CD4-positive, alpha-beta T cell treated with Interleukin-2 at 100 ng/mL for 4 hours (primary cell): ENCODE measurements around the gene MAGI1.
"Not testable (repeated sequence)": the region's sequence is repeated elsewhere in the genome, so short reads cannot be mapped to it uniquely, and the experiment has no call there.

Experiments
- DNase-seq: peaks from one replicate; pipeline ENCODE4 v3.0.0-alpha.2; 2020; ENCODE audit warnings: low spot score

Gene MAGI1

DNA sequence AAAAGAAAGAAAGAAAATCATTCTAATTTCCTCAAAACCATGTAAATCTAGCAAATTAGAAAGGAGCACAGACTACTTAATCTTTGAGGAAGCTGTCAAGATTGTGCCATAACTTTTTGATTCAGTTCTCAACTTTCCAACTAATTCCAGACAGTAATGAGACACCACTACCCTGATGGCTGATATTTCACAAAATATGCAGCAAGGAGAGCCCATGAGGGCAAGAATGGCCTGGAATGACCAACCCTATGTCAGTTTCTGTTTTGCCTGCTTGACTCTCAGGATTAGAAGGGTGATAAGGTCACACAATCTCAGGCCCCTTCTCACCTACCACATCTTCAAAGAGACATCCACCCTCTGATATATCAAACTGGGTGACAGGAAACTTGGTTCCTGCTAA, 134.7 kb downstream of the MAGI1 start:
- DNase-seq: no peak

DNA sequence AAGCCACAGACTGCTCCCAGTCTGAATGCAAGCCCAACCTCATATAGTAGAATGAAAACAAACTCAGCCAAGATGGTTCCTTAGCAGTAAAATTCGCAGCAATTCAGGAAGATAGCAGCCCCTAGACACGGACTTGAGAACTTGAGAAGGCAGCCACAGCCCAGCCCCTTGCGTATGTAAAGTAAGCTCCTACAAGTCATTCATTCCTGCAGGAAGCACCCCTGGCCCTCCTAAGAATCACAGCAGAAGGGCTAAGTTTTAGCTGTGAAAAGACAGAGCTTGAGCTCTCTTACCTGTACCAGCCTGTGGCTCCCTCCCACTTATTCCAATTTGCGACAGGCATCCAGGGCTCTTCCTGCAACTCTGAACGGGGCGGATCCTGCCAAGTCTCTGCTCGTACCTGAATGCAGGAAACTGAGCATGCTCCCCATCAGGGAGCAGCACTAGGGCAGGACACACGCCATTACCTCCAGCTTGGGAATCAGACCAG, 136.4 kb downstream of the MAGI1 start:
- DNase-seq: no peak

DNA sequence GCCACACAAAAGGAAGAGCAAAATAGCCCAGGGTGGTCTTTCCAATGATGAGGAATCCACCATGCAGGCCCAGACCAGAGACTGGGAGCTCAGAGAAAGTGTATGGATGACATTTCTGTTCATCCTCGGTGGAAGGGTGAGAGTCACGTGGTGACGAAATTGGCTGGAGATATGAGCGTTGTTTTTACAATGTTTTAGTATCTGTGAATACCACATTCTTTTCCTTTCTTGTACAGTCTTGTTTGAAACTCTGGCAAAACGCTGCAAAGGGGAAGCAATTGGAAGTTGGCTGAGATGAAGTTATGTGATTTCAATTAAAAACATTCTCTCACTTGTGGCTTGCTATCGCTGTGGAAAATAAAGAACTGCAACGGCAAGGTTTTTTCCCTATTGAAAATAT, 137.5 kb downstream of the MAGI1 start:
- DNase-seq: no peak

DNA sequence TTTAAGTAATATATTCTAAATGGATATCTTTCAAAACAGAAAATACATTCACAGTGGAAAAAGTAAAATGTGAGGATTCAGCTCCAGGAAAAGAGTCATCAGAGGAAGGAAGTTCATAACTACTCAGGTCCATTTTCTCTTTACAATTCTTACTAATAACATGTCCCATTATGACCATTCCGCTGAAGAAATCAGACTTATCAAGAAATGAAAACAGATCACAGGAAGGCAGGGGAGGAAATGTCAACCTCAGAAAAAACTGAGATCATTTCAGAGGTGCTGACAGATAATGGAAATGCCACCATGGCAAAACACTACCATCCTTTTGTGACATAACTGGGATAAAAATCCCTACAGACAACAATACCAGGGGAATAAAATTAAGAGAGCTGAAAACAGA, 139.5 kb downstream of the MAGI1 start:
- DNase-seq: no peak

DNA sequence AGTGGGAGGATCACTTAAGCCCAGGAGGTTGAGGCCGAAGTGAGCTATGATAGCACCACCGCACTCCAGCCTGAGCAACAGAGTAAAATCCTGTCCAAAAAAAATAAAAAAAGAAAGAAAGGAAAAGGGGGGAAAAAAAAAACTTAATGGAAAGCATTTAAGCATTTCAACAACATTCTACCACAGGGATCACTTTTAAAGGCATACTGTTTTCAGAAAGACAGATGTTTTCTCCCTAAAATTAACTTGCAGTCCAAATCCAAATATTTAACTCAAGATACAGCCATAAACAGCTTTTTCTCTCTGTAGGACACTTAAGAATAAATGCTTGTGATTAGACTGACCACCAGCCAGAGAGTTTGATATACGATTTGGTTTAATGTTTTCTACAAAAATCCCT, 141.0 kb downstream of the MAGI1 start:
- DNase-seq: no peak

DNA sequence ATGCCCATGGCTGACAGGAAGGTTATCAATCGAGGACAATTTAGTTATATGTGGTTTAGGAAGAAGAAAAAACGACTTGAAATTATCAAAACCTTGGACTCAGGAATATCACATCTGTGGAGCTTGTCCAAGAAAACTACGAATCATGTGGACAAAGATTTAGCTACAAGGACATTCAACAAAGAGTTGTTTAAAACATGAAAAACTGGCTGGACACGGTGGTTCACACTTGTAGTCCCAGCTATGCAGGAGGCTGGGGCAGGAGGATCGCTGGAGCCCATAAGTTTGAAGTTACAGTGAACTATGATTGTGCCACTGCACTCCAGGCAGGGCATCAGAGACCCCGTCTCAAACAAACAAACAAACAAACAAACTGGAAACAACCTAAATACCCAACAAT, 142.4 kb downstream of the MAGI1 start:
- DNase-seq: no peak

DNA sequence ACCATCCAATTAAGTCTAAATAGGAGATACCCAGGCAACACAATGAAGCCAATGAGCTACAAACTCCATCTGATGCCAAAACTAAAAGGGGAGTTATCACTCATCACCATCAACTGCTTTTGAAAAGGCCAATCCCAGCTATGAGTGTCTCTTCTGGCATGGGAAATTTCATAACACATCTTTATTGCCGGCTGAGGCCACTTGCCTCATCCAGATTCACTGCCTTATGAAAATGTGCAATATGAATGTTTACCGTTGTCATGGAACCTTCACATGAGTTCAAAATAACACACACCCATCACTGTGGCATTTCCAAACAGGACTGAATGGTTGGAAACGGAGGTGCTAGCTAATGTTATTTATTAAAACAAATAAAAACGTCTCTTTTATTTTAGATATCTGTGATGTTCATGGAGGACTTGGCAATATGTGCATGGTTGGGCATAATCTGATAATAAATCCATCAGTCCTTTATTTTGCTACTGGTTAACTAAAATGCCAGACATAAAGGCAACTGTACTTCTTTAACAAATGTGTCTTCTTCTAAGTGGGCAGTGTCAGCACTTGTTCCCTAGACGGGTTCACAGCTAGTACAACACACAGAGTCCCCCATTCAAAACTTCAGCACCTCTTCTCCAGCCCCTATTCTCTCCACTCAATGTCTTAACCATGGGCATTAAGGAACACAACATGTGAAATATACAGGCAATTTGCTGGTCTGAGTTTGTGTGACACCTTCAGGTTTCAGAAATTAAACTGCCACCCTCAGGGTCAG, 143.9 kb downstream of the MAGI1 start:
- no peak for DNase-seq

DNA sequence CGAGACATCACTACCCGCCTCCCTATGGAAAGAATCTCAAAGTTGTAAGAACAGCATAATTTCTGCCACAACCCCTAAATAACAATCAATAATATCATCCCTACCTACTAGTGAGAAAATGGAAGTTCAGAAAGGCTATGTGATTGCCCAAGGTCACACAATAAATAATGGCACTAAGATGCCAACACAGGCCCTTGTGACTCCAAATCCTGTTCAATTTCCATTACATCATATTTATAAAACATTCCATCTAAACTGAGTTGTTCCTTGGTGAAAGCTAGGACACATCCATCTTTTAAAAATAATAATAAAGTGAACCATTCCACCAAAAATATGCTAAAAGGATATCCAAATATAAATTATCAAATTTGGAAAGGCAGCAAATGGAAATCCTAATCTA, 144.6 kb downstream of the MAGI1 start:
- no peak for DNase-seq

DNA sequence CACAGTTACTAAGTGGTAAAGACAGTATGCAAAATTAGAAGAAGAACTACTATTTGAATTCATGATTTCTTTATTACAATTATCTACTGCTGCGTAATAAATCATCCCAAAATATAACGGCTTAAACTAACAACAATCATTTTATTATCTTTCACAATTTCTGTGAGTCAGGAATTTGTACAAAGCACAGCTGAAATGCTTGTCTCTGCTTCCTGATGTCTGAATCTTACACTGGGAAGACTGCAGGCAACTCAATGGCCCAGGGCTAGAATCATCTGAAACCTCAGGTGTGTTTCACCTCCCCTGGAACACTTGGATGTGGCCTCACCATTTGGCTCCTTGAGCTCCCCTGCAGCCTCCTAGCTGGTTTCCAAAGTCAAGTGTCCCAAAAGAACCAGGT, 145.1 kb downstream of the MAGI1 start:
- no peak for DNase-seq

DNA sequence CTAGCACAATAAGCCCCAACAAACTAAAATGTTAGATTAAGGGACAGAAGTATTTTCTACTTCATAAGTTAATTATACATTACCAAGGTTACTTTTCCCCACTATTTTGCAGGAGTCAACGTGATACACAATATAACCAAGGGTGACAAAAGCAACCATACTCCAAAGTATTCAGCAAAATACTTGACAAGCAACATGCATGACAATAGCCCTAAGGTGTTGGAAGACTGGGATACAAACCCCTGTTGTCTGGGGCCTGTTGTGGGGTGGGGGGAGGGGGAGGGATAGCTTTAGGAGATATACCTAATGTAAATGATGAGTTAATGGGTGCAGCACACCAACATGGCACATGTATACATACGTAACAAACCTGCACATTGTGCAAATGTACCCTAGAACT, 147.2 kb downstream of the MAGI1 start:
- not testable (repeated sequence) for DNase-seq

DNA sequence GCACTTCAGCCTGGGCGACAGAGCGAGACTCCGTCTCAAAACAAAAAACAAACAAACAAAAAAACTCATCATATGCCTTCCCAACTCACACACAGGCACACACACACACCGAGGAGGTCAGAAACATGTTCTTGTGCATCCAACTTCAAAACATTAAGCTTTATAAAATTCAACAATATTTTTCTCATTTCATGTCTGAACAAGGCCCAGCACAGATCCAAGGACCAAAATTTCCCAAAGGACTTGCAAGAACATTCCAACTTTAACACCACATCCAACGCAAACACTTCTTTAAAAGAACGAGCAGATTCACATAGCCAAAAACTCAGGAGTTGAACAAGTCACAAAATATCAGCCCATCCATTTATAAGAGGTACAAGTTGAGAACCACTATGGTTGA, 148.4 kb downstream of the MAGI1 start:
- DNase-seq: no peak

DNA sequence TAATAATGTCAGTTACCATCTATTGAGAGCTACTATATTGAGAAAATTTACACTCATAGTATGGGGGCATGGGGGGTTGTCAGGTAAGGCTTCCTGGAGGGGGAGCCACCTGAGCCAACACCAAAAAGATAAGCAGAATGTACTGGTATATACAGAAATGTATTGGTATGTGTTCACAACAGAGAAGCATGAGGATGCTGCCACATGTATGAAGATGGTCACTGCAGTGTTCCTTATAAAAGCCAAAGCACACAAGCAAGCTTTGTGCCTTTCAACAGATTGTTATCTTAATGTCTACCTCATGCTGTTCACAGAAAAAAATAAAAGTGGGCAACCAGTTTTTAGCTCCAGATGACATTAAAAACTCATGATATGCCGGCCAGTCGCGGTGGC, 149.0 kb downstream of the MAGI1 start:
- DNase-seq: no peak

DNA sequence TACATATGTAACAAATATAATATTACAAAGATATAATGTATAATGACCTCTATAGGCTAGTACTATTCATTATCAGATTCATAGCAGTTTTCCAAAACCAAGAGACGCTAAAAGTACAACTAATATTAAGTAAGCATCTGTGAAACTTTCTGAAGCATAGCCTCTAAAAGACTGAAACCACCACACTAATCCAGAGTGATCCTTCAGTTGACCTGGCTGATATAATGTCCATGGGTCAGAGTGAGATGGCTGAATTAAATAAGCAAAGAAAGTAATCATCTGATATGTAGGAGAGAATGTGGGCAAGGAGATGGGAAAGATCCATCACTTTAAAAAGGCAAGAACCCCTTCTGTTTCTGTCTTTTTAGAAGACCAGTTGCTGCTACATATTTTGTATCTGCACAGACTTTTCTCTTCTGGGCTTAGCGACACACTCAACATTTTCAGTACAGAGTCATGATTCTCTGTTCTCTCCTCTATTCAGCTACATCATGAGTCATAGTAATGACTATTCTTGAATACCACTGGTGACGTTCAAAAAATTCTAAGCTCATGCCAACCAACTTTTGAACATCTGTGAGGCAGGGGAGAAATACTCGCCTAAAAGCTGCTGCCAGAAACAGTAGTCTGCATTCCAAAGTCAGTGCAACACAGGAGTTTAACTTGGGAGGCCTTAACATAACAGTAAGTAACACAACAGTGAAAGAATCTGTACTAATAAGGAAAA, 149.6 kb downstream of the MAGI1 start:
- no peak for DNase-seq

DNA sequence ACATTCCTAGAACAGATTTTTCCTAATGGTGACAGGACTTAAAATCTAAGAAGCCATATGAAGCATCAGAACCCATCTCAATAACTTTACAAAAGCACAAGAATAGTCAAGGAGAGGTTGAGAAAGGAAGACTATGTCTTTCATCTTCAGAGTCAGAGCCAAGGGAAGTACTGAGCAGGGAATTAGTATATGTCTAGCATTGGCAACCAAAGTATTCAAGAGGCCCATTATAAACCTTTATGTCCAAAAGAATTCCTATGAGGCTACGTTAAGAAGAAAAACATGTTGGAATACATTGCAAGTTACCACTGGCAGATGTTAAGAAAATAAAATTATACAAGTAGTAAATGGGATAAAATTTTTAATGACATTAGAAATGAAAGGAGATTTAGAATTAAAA, 150.5 kb downstream of the MAGI1 start:
- no peak for DNase-seq

DNA sequence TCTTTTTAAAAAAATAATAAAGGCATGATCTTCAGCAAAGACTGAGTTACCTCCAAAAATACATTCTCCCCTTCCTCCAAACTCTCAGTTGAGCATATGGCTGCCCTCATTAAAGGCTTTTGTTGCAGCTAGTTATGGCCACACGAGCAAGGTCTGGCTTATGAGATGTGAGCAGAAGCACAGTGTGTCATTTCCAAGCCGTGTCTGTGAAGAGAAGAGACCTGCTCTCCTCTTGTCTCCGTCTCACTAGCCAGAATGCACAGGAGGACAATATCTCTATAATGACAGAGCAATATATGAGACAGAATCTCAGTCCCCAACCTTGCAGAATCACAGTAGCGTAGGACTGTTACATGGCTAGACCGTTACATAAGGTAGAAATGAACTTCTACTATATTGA, 152.3 kb downstream of the MAGI1 start:
- DNase-seq: no peak

DNA sequence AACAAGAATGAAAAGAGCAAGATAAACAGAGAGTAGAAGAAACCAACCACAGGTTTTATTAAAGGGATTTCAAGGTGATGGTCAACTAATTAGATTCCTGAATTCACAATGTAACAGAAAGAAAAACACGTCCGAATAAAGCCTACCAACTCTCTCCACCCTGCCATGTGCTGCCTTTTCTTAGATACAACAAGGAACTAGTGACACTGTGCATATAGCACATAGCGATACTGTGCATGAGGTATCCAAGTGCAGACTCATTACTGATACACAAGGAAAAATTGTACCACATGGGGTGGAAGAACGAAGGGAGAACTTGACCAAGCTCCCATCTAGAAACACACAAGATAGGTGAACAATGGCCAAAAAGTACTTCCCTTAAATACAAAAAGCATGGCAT, 154.6 kb downstream of the MAGI1 start:
- no peak for DNase-seq

DNA sequence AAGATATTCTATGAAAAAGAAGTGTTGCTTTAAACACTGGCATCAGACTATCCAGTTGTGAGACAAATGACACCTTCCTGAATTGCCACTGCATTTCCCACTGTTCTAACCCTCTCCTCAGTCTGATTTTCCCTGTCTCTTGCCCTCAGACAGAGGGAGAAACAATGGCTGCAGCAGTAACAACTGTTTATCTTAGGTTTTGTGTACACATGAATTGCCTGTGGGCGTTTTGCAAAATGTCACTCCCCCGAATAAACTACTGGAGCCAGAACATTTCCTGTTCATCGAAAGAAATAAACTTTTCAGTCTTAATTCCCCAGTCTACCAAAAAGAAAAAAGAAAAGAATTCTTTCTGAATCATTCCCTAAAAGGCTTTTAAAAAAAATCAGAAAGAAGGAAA, 155.1 kb downstream of the MAGI1 start:
- DNase-seq: no peak

DNA sequence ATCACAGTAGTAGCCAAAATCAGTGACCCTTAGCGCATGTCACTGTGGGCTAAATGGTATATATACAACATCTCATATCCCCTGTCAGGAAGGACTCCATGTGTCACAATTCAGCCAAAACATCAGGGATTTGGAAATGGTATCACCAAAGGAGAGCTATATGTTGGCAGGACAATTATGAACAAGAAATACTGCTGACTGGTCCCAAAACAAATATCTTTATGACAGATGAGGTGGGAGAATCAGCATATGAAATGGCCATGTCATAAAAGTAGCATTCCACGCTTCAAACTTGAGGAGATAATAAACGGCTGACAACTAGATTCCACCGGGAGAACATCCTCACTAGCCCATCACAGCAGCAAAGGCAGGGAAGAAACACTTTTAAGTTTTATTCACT, 158.4 kb downstream of the MAGI1 start:
- DNase-seq: no peak

DNA sequence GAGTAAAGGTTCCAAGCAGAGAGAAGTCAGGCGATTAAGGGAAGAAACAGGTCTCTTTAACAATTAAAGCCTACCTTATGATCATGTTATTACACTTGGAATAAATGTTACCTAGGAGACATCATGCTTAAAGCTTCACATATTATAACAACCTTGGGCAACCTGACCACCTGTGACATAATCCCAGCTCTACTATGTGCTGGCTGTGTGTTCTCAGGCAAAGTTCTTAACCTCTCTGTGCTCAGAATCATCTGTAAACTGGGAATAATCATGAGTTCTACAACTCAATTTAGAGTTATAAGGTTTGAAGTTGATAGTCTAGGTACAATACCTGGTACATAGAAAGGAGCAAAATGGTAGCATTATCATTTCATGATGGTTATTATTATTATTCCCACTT, 159.3 kb downstream of the MAGI1 start:
- DNase-seq: no peak

DNA sequence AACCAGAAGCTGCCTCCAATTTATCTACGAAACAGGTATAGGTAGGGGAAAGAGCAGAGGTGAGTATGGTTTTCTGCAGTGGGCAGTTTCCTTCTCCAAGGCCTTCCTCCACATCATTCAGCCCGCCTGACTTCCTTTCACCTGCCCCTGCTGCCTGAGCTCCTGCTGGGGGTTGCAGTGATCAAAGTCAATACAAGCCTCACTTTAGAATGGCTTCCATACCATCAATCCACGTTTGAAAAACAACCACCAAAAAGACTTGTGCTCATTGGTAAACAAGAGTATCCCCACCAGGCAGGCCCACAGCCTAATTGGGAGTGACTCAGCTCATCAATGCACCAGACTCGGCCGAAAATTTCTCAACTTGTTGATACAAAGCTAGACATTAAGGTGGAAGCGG, 159.9 kb downstream of the MAGI1 start:
- DNase-seq: no peak

DNA sequence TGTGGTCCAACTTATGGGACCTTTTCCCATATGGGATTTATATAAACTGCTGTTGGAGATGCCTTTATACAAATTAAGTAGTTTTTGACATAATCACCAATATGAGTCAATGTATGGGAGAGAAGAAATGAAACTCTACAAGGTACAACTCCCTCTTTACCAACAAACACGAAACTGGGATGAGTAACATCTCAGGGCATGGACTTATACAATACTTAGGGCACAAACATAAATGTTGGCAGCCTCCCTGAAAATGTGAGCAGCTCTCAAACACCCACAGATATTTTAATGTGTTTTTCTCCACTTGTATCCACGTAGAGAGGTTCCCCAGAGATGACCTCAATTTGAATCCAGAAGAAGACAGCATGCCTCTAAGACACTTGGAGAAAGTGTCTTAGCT, 161.6 kb downstream of the MAGI1 start:
- no peak for DNase-seq

DNA sequence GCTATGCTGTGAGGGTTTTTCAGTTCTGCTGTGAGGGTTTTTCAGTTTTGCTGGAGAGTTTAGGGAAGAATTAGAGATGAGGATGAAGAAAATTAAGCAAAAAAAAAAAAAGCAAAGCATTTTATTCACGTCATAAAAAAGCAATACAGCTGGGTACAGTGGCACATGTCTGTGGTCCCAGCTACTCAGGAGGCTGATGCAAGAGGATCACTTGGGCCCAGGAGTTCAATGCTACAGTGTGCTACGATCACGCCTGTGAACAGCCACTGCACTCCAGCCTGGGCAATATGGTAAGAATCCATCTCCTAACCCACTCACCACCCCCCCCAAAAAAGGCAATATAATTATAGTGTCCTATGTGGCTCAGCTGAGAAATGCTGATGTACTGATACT, 162.7 kb downstream of the MAGI1 start:
- no peak for DNase-seq

DNA sequence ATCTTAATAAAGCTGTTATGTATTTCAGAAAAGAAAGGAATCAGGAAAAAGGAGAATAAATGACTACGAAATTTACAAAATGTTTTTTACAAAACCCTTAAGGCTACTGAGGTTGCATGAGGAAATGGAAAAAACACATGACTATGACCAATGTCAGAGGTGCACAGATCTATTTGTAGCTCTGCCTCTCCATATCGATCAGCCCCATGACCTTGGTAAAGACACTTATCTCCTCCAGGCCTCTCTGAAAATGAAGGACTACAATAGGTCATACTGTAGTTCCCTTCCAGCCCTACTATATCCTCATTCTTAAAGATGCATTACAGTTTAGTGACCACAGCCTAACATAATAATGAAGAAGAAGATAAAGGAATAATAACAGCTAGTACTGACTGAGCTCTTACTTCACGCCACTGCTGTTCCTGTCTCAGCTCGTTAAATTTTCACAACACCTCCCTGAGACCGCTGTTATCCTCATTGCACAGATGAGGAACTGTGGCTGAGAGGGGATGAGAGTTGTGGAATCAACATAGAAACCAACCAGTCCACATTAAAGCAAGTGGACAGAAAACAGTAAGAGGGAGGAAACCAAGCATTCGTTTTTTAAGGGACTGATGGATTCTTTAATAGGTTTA, 163.2 kb downstream of the MAGI1 start:
- no peak for DNase-seq
